GM23338 (cell line): ENCODE data around the gene KRTAP9-8.

Experiments used
- CTCF ChIP-seq, 2 experiments: fragments of 200-600 bp in 1 of 2; sonication (generic) in 1 of 2; conservative IDR thresholded peaks; 2 replicates each; pipeline versions ENCODE4 v1.5.1 to v1.6.1; 2016 to 2017; ENCODE audit warnings: antibody characterized with exemption in 2 of 2, low read depth in 2 of 2, mild to moderate bottlenecking in 2 of 2, moderate library complexity in 1 of 2
- EZH2 ChIP-seq: fragments of 200-600 bp; sonication (generic); IDR thresholded peaks from one replicate; pipeline ENCODE4 v1.8.0; 2017; ENCODE audit warnings: antibody characterized with exemption, mild to moderate bottlenecking, low read depth; ENCODE audit not compliant: unreplicated experiment

DNA sequence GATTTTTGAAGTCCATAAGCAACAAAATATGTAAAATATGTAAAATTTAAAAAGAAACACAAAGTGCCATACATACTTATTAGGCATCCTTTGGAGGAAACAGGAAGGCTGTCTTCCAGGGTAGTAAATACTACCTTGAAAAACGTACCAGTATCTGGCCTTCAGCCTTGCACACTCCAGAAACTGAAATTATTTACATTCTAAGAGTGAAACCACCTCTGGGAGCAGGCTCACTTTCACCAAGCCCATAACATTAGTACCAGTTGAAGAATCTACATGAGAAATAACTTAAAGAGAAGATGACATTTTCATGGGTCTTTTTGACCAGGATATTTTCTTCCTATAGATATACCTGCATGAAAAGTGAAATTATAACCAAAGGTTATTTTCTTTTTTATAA is 41.7 kb upstream of the KRTAP9-8 start:
- no peak for TF ChIP-seq EZH2
- no peak for TF ChIP-seq CTCF (conservative IDR thresholded peaks at IDR 0.05; ENCODE audit: low read depth in 2 of 2)
